Spleen (tissue), 7 donors: ENCODE measurements around the gene SGPP1.

Source experiments
- POLR2A ChIP-seq, 3 donors: fragments of 450-650 bp; IDR thresholded peaks; one replicate each; pipeline ENCODE4 v1.5.1; 2017; ENCODE audit warnings: antibody characterized with exemption in 3 of 3, mild to moderate bottlenecking in 1 of 3
- POLR2AphosphoS5 ChIP-seq, 3 donors: sonication (generic); formaldehyde crosslinking; IDR thresholded peaks; one replicate each; pipeline ENCODE4 v1.5.1; 2017; ENCODE audit warnings: antibody characterized with exemption in 3 of 3
- TF ChIP-seq, protein P1 (sequence below), 11 experiments: fragments of 200-600 bp in 7 of 11; fragments of 450-650 bp in 4 of 11; sonication (generic) in 4 of 11; IDR thresholded peaks in 8 of 11; conservative IDR thresholded peaks in 3 of 11; 1 replicate in 7 of 11; 2 replicates in 4 of 11; pipeline versions ENCODE4 v1.4.0 to v1.8.0; 2016 to 2021; ENCODE audit warnings: antibody characterized with exemption in 11 of 11, inconsistent platforms in 4 of 11, mild to moderate bottlenecking in 1 of 11
- donor health status: DM: no; HTN: no; CAD: no; lungs with moderate emphysema.
- donor health status: DM: no; HTN: no; CAD: no.
- donor health status: DM: no; HTN: no; CAD: no.

DNA sequence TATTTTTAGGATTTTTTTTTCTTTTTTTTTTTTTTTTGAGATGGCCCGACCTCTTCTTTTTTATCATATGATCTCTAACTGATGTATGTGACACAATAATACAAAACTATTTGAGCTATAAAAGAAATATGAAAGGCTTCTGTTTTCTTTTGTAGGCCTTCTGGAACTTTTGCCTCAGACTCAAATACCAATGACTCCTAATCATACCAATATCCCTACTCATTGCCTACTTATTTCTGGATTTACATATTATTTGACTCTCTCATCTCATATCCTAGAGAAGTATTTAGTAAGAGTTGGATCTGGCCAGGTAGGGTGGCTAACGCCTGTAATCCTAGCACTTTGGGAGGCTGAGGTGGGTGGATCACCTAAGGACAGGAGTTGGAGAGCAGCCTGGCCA, 73.5 kb downstream of the SGPP1 start:
- TF ChIP-seq, protein P1, sequence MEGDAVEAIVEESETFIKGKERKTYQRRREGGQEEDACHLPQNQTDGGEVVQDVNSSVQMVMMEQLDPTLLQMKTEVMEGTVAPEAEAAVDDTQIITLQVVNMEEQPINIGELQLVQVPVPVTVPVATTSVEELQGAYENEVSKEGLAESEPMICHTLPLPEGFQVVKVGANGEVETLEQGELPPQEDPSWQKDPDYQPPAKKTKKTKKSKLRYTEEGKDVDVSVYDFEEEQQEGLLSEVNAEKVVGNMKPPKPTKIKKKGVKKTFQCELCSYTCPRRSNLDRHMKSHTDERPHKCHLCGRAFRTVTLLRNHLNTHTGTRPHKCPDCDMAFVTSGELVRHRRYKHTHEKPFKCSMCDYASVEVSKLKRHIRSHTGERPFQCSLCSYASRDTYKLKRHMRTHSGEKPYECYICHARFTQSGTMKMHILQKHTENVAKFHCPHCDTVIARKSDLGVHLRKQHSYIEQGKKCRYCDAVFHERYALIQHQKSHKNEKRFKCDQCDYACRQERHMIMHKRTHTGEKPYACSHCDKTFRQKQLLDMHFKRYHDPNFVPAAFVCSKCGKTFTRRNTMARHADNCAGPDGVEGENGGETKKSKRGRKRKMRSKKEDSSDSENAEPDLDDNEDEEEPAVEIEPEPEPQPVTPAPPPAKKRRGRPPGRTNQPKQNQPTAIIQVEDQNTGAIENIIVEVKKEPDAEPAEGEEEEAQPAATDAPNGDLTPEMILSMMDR (IDR thresholded peaks at IDR 0.05 in 8 of 11, conservative IDR thresholded peaks at IDR 0.05 in 3 of 11): no peak
- TF ChIP-seq POLR2AphosphoS5 (IDR thresholded peaks at IDR 0.05) (no peak), POLR2A (IDR thresholded peaks at IDR 0.05) (no peak)
